Esophagus squamous epithelium (tissue), 4 donors: ENCODE results near the gene CTPS2.

ENCODE experiments used
- POLR2A ChIP-seq, 4 donors: fragments of 450-650 bp; IDR thresholded peaks; one replicate each; pipeline ENCODE4 v1.6.1; 2017; ENCODE audit warnings: antibody characterized with exemption in 4 of 4, mild to moderate bottlenecking in 4 of 4, moderate library complexity in 3 of 4
- TF ChIP-seq, protein P1 (sequence below), 6 experiments: fragments of 450-650 bp in 4 of 6; fragments of 200-600 bp in 2 of 6; sonication (generic) in 2 of 6; IDR thresholded peaks; one replicate each; pipeline ENCODE4 v1.5.1; 2016 to 2019; ENCODE audit warnings: antibody characterized with exemption in 6 of 6, mild to moderate bottlenecking in 4 of 6, moderate library complexity in 4 of 6

DNA sequence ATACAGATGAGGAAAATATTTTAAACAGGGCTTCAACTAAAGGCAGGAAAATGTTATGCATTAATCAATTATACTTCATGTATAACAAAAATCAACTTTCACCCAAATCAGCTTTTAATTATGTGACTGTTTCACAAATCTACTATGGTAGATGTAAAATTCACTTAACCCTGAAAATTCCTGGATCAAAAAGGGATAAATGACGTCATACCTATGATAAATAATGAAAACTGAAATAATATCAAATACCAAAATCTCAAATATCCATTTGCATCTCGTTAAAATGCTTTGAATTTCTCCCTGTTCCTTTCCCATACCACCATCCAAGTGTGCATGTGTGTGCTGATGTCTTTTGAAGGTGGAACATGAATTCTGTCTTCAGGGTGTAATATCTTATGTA is 51.0 kb downstream of the CTPS2 start:
- TF ChIP-seq, protein P1, sequence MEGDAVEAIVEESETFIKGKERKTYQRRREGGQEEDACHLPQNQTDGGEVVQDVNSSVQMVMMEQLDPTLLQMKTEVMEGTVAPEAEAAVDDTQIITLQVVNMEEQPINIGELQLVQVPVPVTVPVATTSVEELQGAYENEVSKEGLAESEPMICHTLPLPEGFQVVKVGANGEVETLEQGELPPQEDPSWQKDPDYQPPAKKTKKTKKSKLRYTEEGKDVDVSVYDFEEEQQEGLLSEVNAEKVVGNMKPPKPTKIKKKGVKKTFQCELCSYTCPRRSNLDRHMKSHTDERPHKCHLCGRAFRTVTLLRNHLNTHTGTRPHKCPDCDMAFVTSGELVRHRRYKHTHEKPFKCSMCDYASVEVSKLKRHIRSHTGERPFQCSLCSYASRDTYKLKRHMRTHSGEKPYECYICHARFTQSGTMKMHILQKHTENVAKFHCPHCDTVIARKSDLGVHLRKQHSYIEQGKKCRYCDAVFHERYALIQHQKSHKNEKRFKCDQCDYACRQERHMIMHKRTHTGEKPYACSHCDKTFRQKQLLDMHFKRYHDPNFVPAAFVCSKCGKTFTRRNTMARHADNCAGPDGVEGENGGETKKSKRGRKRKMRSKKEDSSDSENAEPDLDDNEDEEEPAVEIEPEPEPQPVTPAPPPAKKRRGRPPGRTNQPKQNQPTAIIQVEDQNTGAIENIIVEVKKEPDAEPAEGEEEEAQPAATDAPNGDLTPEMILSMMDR (IDR thresholded peaks at IDR 0.05) = no peak
- no peak for TF ChIP-seq POLR2A (IDR thresholded peaks at IDR 0.05)
